Ovary (tissue), 9 donors: Measurements from ENCODE around the gene LBH. TPM values are rescaled to one million over a fixed set of nuclear protein-coding genes. Genes with fewer than 3 reads are reported as not detected.

ENCODE experiments used
- DNase-seq, 5 donors: peaks; one replicate each; pipeline ENCODE4 v3.0.0-alpha.2; 2019 to 2020
- H3K27ac ChIP-seq, 2 donors: fragments of 200-600 bp; one replicate each; pipeline versions ENCODE4 v1.5.1 to v1.8.0; 2019 to 2022
- H3K27me3 ChIP-seq: fragments of 200-600 bp; one replicate; pipeline ENCODE4 v1.8.0; 2022
- H3K36me3 ChIP-seq: fragments of 200-600 bp; sonication (generic); one replicate; pipeline ENCODE4 v1.5.1; 2019
- H3K4me1 ChIP-seq: one replicate; pipeline ENCODE4 v1.8.1; 2013; ENCODE audit warnings: mild to moderate bottlenecking, moderate library complexity; ENCODE audit not compliant: insufficient read depth
- H3K4me3 ChIP-seq: fragments of 200-600 bp; sonication (generic); one replicate; pipeline ENCODE4 v1.5.1; 2017
- H3K9me3 ChIP-seq, 2 donors: fragments of 200-600 bp in 1 of 2; sonication (generic) in 1 of 2; one replicate each; pipeline versions ENCODE4 v1.5.1 to v1.8.1; 2013 to 2019; ENCODE audit warnings: mild to moderate bottlenecking in 1 of 2, moderate library complexity in 1 of 2
- EP300 ChIP-seq: sonication (generic); formaldehyde crosslinking; IDR thresholded peaks from one replicate; pipeline ENCODE4 v1.6.1; 2017; ENCODE audit warnings: antibody characterized with exemption
- POLR2A ChIP-seq: fragments of 450-650 bp; IDR thresholded peaks from one replicate; pipeline ENCODE4 v1.6.1; 2017; ENCODE audit warnings: antibody characterized with exemption, mild to moderate bottlenecking, moderate library complexity
- WGBS, 3 donors: extraction: QIAGEN DNeasy Blood & Tissue Kit in 1 of 3; methylation state at CpG; one replicate each; pipeline versions ENCODE4 v1.1.5 to v1.1.7; 2013 to 2017; 5-methylcytosine and 5-hydroxymethylcytosine counted together
- intact Hi-C, 4 donors: fragments of 100-400 bp; cut with DNase I; formaldehyde crosslinking; loops; one replicate each; pipeline versions ENCODE4 v1.11.0 to v1.15.1; 2022 to 2023
- polyA plus RNA-seq, 2 donors: library from polyadenylated mRNA; stranded (reverse); fragments of 200-250 nt in 1 of 2; fragments of 350-450 nt in 1 of 2; fragmentation: Illumina TruSeq in 1 of 2; extraction: RNeasy Lipid Tissue Mini Kit (QIAGEN cat#74804) in 1 of 2; gene quantifications; one replicate each; pipeline ENCODE4 v1.2.3, GENCODE V29; 2013 to 2014
- total RNA-seq, 7 donors: library from RNA; depleted of rRNA in 2 of 7; stranded (reverse); fragments of >200 nt in 2 of 7; fragmentation: NEBNext Ultra II Directional in 3 of 7; extraction: Animal tissue kit (Norgen Biotek cat#: 25700) in 3 of 7; gene quantifications; one replicate each; pipeline versions ENCODE4 v1.1.0 to v1.2.4, GENCODE V29; 2016 to 2023
- TF ChIP-seq, protein P1 (sequence below), 3 donors: fragments of 450-650 bp in 2 of 3; fragments of 200-600 bp in 1 of 3; IDR thresholded peaks; one replicate each; pipeline versions ENCODE4 v1.5.1 to v1.8.0; 2016 to 2022; ENCODE audit warnings: antibody characterized with exemption in 3 of 3, mild to moderate bottlenecking in 1 of 3
- donor health status: DM: no; HTN: no; CAD: no; lungs with moderate emphysema.
- donor health status: DM: no; HTN: no; CAD: no.
- donor health status: Bipolar disorder and iron deficiency.
- donor health status: DM: yes; HTN: yes; CAD: no.
- donor health status: DM: no; HTN: no; CAD: no.
- donor health status: DM: yes; HTN: yes; CAD: no.

Gene LBH
- total and polyA plus RNA-seq, 9 donors, result 50.4 to 260 (median 110) TPM

DNA sequence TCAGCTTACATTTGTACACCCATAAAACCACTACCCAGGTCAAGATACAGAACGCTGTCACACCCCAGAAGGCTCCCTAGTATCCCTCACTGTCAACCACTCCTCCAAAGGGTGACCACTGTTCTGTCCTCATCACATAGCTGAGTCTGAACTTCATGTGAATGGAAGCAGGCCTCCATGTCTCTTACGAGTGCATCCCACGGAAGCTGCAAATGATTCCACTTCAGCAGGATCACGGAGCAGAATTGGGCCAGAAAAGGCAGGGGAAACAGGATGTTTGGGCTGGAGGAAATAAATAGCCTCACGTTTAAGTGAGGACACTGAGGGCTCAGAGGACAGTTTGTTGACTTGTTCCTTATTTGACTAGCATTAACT is 38.4 kb downstream of the LBH start:
- WGBS, 3 donors, result 79 to 84% (median 79%) methylated on average over 5 of the region's 5 CpGs

DNA sequence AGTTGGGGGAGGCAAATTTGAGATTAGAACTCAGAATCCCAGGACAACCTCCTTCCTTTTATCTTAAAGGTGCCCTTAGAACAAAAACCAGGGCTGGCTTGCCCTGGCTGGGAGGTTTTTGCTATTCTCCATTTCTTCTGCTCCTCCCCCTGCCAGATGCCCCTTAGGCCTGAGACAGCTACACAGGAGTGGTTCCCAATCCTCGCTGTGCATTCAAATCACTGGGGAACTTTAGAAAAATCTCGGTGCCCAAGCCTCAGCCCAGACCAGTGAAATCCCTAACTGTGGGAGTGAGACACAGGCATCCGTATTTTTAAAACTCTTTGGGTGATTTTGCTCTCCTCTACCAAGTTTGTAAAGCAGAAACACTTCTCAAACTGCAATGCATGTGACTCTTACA is 38.8 kb downstream of the LBH start:
- H3K9me3 ChIP-seq, result no peaks in the 10 kb centered on the region
- TF ChIP-seq POLR2A (no peak), EP300 (no peak)
- TF ChIP-seq, protein P1, sequence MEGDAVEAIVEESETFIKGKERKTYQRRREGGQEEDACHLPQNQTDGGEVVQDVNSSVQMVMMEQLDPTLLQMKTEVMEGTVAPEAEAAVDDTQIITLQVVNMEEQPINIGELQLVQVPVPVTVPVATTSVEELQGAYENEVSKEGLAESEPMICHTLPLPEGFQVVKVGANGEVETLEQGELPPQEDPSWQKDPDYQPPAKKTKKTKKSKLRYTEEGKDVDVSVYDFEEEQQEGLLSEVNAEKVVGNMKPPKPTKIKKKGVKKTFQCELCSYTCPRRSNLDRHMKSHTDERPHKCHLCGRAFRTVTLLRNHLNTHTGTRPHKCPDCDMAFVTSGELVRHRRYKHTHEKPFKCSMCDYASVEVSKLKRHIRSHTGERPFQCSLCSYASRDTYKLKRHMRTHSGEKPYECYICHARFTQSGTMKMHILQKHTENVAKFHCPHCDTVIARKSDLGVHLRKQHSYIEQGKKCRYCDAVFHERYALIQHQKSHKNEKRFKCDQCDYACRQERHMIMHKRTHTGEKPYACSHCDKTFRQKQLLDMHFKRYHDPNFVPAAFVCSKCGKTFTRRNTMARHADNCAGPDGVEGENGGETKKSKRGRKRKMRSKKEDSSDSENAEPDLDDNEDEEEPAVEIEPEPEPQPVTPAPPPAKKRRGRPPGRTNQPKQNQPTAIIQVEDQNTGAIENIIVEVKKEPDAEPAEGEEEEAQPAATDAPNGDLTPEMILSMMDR (IDR thresholded peaks at IDR 0.05), result no peak
- 72 to 93% (median 86%) methylated on average over 3 of the region's 3 CpGs for WGBS, 3 donors
- no peak overlapping the region for H3K4me3 ChIP-seq
- H3K27me3 ChIP-seq, result no peaks in the 10 kb centered on the region
- no peak for DNase-seq
- intact Hi-C loops, result no loop called here
- H3K27ac ChIP-seq, result no peak overlapping the region
- H3K4me1 ChIP-seq, result peaks cover 12% of the 10 kb centered on the region
- no peaks in the 10 kb centered on the region for H3K36me3 ChIP-seq

More for the DNA sequence above, 38.4 kb downstream of the LBH start:
- DNase-seq, result no peak
- Histone ChIP-seq H3K4me1 (peaks cover 12% of the 10 kb centered on the region), H3K4me3 (no peak overlapping the region), H3K27ac (no peak overlapping the region), H3K36me3 (no peaks in the 10 kb centered on the region), H3K9me3 (no peaks in the 10 kb centered on the region), H3K27me3 (no peaks in the 10 kb centered on the region)
- intact Hi-C loops, result no loop called here
- TF ChIP-seq POLR2A, result no peak
- TF ChIP-seq, protein P1 (IDR thresholded peaks at IDR 0.05), result no peak
- no peak for TF ChIP-seq EP300

DNA sequence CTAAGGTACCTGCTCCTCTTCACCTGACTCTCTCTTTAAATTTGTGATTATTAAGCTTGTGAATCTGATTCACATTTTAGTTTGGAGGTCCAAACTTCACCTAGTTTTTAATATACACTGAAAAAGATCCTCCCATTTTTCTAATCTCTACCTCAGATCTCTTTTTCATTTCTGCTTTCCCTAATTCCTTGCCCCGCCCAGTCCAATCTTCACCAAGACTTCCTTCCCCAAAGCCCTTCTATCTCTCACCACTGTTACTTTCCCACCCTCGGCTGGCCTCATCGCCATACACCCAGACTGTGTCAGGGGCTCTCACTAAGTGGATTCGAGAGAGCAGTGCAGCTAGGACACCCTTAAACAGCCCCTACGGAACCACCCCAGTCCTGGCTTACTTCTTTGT is 40.0 kb downstream of the LBH start:
- intact Hi-C loops, result no loop called here
- Histone ChIP-seq H3K4me1 (peaks cover 7% of the 10 kb centered on the region), H3K36me3 (no peaks in the 10 kb centered on the region), H3K9me3 (no peaks in the 10 kb centered on the region), H3K4me3 (no peak overlapping the region), H3K27me3 (no peaks in the 10 kb centered on the region), H3K27ac (no peak overlapping the region)
- no peak for DNase-seq
- WGBS, 3 donors, result 97 to 98% (median 97%) methylated on average over 5 of the region's 5 CpGs
- TF ChIP-seq EP300 (no peak), POLR2A (no peak)

DNA sequence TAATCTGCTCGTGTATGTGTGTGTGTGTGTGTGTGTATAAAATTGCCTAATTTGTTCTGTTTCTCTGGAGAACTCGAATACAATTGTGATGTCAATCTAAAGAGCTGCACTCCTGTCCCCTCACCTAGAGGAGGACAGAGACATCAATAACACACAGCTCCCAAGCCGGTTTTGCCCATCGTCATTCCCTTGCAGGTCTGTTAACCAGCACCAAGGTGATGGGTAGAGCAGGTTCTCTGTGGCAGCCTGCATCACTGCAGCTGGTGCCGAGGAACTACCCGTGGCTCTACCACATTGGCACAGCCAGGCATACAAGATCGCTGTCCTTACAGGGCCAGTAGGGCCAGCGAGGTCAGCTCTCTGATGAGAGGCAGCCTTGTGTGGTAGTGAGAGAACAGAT is 41.0 kb downstream of the LBH start:
- H3K4me3 ChIP-seq, result no peak overlapping the region
- H3K9me3 ChIP-seq, result no peaks in the 10 kb centered on the region
- no peaks in the 10 kb centered on the region for H3K36me3 ChIP-seq
- no peak overlapping the region for H3K27ac ChIP-seq
- intact Hi-C loops, result no loop called here
- no peak for DNase-seq
- TF ChIP-seq POLR2A (no peak), EP300 (no peak)
- TF ChIP-seq, protein P1 (IDR thresholded peaks at IDR 0.05), result no peak
- H3K27me3 ChIP-seq, result no peaks in the 10 kb centered on the region
- peaks cover 7% of the 10 kb centered on the region for H3K4me1 ChIP-seq
- 94 to 96% (median 95%) methylated on average over 8 of the region's 8 CpGs for WGBS, 3 donors

DNA sequence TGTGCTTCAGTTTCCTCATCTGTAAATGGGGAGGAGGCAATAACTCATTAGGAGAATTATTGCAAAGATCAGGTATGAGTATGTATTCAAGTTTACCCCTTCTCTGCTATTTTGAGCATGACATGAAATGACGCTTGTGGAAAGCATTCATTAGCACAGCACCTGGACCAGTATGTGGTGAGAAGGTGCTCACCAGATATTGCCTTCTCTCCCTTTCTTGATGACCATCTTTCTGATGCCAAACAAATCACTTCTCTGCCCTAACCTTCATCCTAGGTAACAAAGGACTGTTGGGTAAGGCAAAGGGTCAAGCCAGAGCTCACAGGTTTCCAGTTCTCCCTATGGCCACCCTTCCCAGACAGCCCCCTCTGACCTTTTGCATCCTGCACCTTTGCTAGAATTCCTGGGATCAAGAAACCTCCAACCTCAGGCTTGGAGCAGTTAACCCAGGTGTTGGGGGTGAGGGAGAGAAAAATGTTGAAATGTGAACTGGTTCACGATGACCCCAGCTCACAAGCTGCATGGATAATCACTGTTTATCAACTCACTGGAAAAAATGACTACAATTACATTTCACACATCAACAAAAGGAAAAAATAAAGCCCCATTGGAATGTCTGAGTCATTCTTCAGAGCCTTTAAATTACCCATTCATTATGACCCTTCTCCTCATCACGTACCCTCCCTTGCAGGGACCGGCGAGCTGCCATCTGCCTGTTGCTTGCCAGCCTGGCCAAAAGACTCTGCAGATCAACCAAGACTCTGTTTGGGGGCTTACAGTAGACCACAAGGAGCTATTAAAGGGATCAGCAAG is 41.6 kb downstream of the LBH start:
- H3K27ac ChIP-seq, result no peak overlapping the region
- no peaks in the 10 kb centered on the region for H3K36me3 ChIP-seq
- TF ChIP-seq POLR2A (no peak), EP300 (no peak)
- TF ChIP-seq, protein P1 (IDR thresholded peaks at IDR 0.05), result no peak
- H3K9me3 ChIP-seq, result no peaks in the 10 kb centered on the region
- no peak overlapping the region for H3K4me3 ChIP-seq
- H3K4me1 ChIP-seq, result peaks cover 7% of the 10 kb centered on the region
- no peaks in the 10 kb centered on the region for H3K27me3 ChIP-seq
- 20 to 26% (median 25%) methylated on average over 5 of the region's 5 CpGs for WGBS, 3 donors
- DNase-seq, result no peak
- intact Hi-C loops, result no loop called here
